ENCODE data around the gene NECAP2.
"Not testable (repeated sequence)": the region's sequence is repeated elsewhere in the genome, so short reads cannot be mapped to it uniquely, and the experiment has no call there.

NECAP2 gene

DNA sequence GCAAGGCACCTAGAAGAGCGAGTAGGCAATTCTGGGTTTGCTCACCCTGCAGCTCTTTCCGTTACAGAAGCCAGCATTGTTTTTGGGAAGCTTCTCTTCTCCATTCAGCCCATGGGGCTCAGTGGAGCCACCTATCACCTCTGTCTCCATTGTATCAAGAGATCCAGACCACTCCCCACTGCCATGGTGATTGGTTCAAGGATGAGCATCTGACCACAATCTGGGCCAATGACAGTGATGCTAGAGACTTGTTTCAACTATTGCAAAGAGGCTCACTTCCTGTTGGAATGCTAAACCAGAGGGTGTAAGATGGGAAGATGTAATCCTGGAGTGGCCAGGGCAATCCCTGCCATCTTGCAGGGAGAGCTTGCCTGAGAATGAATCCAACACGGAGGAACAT, 9.9 kb upstream of the NECAP2 start:
- no peak for DNase-seq (ENCODE audit: low read depth)

DNA sequence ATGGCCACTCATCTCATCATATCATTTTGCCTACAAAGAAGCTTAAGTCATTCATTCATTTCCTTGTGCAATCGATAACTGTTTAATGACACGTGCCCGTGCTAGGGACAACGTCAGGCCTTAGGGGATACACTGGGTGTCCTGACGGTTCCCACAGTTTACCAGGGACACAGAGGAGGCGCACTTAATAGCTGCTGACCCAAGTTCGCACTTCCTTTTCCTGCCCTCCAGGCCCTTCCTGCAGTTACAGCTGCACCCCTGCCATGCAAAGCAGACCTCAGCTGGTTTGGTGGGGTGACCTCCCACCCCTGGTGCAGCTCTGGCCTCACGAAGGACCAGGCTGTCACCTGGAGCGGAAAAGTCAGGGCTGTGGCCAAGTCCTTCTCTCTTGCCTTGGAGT, 7.5 kb upstream of the NECAP2 start:
- no peak for DNase-seq (ENCODE audit: low read depth)

DNA sequence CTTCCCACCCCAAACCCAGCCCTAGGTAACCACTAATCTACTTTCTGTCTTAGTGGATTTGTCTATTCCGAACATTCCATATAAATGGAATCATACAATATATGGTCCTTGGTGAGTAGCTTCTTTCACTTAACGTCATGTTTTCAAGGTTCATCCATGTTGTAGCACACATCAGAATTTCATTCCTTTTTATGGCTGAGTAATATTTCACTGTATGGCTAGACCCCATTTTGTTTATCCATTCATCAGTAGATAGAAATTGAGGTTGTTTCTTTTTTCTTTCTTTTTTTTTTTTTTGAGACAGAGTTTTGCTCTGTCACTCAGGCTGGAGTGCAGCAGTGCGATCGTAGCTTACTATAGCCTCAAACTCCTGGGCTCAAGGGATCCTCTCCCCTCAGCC, 6.5 kb upstream of the NECAP2 start:
- no peak for DNase-seq (ENCODE audit: low read depth)

DNA sequence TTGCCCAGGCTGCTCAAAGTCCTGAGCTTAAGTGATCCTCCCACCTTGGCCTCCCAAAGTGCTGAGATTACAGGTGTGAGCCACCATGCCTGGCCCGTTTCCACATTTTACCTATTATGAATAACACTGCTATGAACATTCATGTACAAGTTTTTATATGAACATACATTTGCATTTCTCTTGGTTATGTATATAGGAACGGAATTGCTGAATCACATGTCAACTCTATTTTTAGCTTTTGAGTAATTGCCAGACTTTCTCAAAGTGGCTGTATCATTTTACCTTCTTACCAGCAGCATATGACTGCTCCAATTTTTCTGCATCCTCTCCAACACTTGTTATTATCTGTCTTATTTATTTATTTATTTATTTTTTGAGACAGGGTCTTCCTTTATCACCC, 6.0 kb upstream of the NECAP2 start:
- DNase-seq (ENCODE audit: low read depth): no peak

- no peak for DNase-seq (ENCODE audit: low read depth)
Observed at GRCh38 chr1:16436946-16437474, 3.5 kb upstream of the NECAP2 start, which contains the start of gene SPATA21. Gene SPATA21, minus strand, starts transcription at chr1:16437424. Its CDS starts 6,053 bp downstream, at chr1:16431371.

- no peak for DNase-seq (ENCODE audit: low read depth)
Observed at GRCh38 chr1:16438516-16438915, 2.0 kb upstream of the NECAP2 start.

- DNase-seq (ENCODE audit: low read depth): no peak
Observed at GRCh38 chr1:16438924-16439323, 1.6 kb upstream of the NECAP2 start.

GRCh38 chr1:16440131-16440469, 424 bp upstream of the NECAP2 start:
- DNase-seq (ENCODE audit: low read depth): no peak

- no peak for DNase-seq (ENCODE audit: low read depth)
Observed at GRCh38 chr1:16441282-16441665, 750 bp downstream of the NECAP2 start.

DNA sequence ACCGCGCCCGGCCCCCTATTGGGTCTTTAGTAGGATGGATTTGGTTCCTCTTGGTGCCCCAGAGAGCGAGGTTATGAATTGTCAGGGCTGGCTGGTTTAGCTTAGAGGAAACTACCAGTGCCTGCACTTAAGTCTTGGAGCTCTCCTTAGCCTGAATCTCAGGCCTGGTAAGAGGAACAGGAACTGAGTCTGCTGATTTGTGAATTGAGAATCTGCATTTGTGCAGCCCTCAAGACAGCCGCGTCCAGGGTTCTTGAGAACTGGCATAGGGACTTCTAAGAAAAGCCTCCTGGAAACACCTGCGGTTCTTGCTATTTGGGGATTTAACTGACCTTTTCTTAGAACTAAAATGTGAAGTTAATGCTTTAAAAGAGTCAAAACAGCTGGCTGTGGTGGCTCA, 1.7 kb downstream of the NECAP2 start:
- no peak for DNase-seq (ENCODE audit: low read depth)

DNA sequence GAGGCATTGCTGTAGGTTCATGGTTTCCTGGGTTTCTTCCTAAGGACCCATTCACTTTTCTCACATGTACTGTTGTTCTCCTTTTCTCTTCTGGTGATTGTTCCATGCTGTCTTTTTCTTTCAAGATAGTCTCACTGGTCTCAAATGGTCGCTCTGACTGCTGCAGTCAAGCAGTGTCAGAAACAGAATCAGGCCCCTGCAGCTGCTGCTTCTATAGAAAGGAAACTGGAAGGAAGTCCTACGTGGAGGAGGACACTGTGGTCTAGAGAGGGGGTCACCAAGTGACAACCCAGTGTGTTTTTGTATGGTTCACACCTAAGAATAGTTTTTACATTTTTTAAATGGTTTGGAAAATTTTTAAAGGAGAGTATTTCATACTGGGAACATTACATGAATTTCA, 2.4 kb downstream of the NECAP2 start:
- DNase-seq (ENCODE audit: low read depth): no peak

DNA sequence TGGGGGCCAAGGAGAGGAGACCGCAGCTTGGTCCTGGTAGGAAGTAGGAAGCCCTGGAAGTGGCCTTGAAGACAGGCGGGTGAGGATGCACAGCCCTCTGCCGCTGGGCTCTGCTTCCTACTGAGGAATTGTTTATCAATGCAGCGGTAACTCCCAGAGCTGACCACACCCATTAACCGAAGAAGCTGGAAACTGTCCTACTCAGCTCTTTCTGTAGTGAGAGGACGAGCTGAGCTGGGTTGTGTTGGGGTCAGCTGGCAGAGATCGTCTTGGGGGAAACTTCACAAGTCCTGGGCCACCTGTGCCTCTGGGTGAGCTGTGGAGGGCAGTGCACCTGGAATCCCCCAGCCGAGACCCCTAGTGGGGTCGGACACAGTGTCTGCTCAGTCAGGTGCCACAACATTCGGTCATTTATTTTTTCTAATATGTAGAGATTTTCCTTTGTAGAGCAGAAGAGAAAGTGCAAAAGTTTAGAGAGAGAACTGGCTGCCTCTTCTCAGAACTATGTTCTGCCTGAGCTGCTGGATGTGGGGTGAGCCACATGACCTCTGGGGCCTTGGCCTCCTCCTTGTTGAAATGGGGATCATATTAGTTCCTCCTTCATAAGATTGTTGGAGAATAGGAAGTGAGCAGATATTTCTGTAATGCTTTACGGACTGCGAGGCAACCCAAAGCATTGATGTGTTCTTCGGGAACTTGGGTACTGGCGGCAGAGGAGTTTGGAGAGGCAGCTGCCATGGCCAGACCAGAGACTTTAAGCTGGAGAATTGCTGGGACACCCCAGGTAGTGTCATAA, 3.6 kb downstream of the NECAP2 start:
- no peak for DNase-seq (ENCODE audit: low read depth)

DNA sequence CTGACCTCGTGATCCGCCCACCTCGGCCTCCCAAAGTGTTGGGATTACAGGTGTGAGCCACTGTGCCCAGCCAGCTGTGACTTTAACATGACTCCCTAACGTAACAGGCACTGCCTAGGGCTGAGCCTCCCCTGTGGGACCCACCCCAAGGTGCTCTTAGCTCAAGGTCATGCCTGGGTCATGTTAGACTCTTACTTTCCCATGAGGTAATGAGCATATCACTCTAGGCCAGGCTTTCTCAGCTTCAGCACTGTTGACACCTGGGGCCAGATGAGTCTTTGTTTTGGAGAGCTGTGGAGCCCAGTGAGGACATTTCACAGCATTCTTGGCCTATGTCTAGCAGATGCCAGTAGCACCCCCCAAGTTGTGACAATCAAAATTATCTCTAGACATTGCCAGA, 4.5 kb downstream of the NECAP2 start:
- no peak for DNase-seq (ENCODE audit: low read depth)

DNA sequence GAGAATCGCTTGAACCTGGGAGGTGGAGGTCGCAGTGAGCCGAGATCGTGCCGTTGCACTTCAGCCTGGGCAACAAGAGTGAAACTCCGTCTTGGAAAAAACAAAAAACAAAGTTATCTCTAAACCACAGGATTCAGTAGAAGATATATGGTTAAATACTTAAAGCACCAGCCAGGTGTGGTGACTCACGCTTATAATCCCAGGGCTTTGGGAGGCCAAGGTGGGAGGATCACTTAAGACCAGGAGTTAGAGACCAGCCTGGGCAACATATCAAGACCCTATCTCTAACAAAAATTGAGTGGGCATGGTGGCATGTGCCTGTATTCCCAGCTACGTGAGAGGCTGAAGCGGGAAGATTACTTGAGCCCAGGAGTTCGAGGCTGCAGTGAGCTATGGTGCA, 5.6 kb downstream of the NECAP2 start:
- no peak for DNase-seq (ENCODE audit: low read depth)

DNA sequence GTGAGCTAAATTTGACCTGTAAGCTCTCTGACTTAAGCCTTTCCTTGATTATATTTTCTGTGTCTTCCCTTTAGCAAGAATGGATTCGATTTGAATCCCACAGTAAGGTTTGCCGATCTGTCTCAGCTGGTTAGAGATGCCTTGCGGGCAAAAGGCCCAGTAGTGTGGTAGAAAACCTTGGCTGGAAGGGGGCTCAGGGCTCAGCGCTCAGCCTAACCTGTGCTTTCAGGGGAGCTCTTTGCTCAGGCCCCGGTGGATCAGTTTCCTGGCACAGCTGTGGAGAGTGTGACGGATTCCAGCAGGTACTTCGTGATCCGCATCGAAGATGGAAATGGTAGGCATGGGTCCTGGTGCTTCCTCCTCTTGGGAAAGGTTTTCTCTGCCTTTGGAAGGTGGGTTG, 7.1 kb downstream of the NECAP2 start:
- DNase-seq (ENCODE audit: low read depth): no peak

- no peak for DNase-seq (ENCODE audit: low read depth)
Observed at GRCh38 chr1:16449065-16449464, 8.5 kb downstream of the NECAP2 start.

- DNase-seq (ENCODE audit: low read depth): no peak
Observed at GRCh38 chr1:16449666-16450065, 9.1 kb downstream of the NECAP2 start.

- DNase-seq (ENCODE audit: low read depth): no peak
Observed at GRCh38 chr1:16450863-16451481, 10.4 kb downstream of the NECAP2 start.

DNA sequence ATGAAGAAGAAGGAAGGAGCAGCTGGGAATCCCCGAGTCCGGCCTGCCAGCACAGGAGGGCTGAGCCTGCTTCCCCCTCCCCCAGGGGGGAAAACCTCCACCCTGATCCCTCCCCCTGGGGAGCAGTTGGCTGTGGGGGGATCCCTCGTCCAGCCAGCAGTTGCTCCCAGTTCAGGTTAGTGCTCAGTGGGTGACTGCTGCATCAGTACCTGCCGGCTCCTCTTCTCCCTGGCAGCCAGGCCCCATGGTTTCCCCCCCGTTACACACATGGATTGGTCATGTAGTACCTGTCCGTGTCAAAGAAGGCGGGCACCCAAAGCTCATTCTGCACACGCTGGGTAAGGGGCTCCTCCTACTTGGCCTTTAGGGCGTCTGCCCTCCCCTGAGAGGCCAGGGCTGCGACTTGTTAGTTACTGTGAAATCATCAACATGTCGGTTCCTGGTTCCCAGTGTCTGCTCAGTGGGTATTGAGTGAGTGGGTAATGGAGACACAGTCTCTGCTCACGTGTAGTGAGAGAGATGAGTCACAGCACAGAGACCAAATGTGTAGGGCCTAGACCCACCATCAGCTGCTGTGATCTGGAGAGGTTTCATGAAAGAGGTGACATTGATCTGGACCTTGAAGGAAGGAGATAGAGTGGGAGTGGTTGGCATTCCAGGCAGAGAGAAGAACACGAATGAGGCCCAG, 11.5 kb downstream of the NECAP2 start:
- no peak for DNase-seq (ENCODE audit: low read depth)

GRCh38 chr1:16454909-16455308, 14.4 kb downstream of the NECAP2 start:
- DNase-seq (ENCODE audit: low read depth): not testable (repeated sequence)

DNA sequence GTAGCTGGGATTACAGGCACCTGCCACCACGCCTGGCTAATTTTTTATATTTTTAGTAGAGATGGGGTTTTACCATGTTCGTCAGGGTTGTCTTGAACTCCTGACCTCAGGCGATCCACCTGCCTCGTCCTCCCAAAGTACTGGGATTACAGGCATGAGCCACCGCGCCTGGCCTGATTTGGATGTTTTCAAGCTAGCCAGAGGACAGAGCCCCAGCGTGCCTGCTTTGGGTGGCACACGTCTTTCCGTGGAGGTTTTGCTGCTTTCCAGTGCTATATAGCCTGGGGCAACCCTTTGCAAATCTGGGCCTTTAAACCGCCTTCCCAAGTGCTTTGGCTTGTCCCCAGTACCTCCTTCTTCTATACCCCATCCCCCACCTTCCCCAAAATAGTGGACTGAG, 15.6 kb downstream of the NECAP2 start:
- DNase-seq (ENCODE audit: low read depth): not testable (repeated sequence)

- no peak for DNase-seq (ENCODE audit: low read depth)
Observed at GRCh38 chr1:16458831-16459230, 18.3 kb downstream of the NECAP2 start.

DNA sequence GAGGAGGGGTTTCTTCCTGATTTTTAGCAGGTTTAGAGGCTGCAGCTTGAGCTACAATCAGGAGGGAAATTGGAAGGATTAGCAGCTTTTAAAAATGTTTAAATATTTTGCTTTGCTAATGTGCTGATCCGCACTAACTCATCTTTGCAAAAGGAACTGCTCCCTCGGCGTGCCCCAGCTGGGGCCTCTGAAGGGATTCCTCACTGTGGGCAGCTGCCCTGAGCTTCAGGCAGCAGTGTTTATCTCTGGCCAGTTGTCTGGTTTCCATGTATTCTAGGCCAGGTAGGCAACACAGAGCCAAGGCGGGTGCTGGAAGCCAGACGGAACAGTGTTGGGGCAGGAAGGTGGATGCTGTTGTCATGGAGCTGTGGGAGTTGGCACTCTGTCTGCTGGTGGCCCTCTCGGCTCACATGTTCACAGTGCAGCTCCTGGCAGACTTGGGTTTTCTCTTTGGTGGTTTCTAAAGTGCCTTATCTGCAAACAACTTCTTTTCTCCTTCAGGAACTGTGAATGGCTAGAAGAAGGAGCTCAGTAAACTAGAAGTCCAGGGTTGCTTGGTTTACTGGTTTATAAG, 18.9 kb downstream of the NECAP2 start:
- DNase-seq (ENCODE audit: low read depth): no peak
